ENCODE measurements around the gene FBXW7.

The FBXW7 gene

DNA sequence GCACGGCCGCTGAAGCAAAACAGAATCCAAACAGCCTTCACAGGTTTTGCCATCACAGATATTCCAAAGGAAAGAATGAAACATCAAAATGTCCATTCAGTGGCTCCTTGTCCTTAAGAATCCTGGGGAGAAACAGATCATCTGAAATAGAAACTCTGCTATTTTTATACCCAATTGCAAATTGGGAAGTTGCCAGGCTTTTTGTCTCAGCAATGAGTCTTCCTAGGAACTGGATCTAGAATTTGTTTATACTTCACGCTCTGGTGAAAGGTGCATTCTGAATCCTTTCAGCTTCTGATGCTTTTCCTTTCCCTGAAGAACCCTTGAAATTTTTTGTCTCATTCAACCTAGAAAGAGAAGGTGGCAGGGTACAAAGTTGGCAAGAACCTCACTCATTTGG is 218.9 kb downstream of the FBXW7 start:
- no peak overlapping the region for H3K4me3 ChIP-seq

DNA sequence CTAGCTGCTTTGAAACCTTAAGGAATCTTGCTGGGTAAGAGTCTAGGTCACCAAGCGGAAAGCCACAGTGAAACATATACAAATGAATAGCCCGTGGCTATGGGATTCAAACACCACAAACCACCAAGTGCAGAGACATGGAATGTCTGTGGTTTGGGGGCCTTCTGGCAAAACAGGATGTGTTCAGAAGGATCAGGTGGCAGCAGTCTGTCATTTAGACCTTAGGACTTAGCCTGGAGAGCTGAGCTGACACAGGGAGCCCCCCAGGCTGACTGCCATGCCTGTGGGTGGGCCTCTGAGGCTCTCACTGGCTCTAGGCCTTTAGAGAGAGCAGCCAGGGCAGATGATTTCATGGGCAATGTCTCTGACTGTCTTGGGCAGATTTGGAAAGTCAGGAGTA is 225.6 kb downstream of the FBXW7 start:
- Histone ChIP-seq H3K27ac (peak overlapping the region in 1 of 21 experiments; percentile 5), H3K4me3 (no peak overlapping the region)

More for the DNA sequence above, 218.9 kb downstream of the FBXW7 start:
- no peak overlapping the region for H3K27ac ChIP-seq

DNA sequence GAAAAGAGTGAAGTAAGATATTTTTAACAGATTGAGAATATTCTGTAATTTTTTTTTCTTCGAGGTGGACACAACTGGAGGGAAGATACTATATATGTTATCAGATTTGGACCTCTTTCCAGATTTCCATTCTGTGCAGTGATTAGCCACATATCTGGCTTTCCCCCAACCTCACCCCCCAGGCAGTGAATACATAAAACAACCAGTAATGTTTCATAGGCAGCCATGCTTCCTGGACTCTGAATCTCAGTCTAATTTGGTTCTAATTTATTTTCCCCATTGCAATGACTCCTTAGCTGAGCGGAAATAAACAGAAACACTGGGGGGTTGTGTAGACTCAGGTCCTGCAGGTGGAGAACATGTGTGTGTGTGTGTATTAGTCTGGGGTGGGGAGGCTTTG is 226.5 kb downstream of the FBXW7 start:
- H3K4me3 ChIP-seq: no peak overlapping the region
- no peak overlapping the region for H3K27ac ChIP-seq

DNA sequence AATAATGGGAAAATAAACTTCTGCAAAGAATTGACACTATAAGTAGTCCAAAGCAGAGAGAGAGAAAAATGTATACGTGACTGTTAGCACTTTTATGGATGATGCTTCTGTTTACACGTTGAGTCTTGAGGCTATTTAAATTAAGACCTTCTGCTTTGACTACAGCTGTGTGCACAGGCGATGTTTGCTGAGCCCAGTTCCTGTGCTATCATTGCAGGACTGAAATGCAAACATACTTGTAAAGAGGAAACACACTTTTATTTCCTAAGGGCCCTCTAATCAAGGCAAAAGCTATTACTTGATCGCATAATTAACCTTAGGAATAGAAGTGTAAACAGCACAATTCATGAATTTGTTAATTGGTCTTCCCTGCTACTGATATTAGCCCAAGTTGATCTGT is 226.9 kb downstream of the FBXW7 start:
- Histone ChIP-seq H3K27ac (no peak overlapping the region), H3K4me3 (no peak overlapping the region)

DNA sequence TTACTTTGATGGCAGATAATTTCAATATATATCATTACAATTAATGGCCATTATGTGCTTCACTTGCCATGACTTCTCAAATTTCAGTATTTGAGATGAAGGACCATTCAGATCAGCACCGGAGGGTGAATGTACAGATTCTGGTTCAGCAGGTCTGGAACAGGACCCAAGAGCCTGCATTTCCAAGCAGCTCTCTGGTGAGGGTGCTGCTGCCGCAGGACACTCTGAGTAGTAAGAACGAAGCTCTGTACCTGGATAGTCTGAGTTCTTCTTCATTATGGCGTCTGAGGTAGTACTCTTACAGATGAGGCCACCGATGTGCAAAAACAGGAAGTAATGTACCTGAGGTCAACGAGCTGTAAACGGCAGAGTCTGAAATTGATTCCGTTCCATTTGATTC is 228.2 kb downstream of the FBXW7 start:
- Histone ChIP-seq H3K27ac (no peak overlapping the region), H3K4me3 (no peak overlapping the region)

DNA sequence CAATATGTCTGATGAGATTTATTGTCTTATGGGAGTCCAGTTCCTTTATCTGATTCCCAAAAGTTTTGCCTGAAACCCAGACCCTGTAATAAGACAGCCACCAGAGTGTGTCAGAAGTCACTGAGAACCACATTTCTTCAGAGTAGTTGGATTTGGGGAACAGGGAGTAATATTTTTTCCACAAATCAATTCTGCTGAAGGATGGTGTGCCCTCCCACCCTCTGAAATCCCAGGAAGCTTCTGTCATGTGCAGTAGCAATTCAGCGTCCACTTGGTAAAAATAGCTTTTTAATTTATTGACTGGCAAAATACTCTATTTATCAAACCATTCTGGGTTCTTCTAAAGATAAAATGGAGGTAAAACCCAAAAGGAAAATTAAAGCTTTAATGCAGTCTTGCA is 229.4 kb downstream of the FBXW7 start:
- H3K27ac ChIP-seq: no peak overlapping the region

DNA sequence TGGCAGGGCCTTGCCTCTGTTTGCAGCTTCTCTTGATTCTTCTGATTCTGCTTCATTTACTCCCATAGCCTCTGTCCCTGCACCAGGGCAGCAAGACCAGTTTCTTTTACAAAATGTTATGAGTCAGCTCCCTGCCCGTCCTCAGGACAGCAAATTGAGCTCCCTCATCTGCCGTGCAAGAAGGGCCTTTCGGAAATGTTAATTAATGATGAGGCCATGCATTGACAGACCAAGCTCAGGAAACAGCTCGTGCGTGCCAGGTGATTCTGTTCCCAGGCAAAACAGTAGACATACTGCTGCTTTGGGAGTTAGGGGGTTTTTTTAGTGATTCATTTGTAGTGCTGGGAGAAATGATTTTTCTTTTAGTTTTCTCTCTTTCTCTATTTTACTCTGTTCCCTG is 231.7 kb downstream of the FBXW7 start:
- no peak overlapping the region for H3K4me3 ChIP-seq
- H3K27ac ChIP-seq: no peak overlapping the region

More for the DNA sequence above, 229.4 kb downstream of the FBXW7 start:
- no peak overlapping the region for H3K4me3 ChIP-seq

DNA sequence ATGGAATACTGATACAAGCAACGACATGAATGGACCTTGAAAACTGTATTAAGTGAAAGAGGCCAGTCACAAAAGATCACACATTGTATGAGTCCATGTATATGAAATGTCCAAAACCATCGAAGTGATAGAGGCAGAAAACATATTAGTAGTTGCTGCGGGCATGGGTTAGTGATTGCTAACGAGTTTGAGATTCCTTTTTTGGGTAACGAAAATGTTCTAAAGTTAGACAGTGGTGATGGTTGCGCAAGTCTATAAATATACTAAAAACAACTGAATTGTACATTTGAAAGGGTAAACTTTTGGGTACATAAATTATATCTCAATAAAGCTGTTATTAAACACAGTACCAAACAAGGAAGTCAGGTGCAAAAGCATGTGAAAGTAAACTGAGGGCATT is 234.5 kb downstream of the FBXW7 start:
- Histone ChIP-seq H3K4me3 (no peak overlapping the region), H3K27ac (no peak overlapping the region)

DNA sequence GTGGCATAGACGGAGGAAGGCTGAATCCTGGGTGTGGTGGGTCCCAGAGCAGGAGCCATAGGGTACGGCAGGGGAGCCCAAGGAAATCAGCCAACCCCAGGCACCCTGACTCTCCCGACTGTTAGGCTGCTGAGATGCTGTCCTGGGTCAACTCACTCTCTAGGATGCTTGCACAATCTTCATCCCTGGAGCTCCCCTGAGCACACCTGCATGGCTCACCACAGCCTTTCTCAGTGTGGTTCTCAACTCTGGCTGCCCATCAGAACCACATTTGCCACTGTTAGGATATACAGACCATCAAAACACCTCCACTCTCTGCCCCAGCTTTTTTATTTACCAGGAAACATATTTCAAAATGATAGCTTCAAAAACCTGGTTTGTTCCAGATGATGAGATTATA is 236.3 kb downstream of the FBXW7 start:
- no peak overlapping the region for H3K4me3 ChIP-seq

DNA sequence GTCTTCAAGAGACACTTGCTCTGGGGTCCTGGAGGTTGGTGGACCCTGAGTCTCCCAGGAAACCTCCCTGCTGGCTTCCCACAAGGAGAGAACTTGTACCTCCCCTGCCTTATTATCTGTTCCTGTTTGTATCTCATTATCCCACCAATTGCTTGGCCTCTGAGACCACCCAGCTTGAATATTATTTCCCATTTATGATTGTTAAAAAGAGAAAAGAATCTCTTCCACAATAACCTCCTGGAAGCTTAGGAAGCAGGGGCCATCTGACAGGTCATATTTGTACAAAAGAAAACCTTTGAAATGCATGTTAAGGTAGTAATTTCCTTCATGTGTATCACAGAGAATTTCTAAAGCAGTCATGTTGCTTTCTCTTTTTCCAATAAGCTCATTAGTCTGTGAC is 239.5 kb downstream of the FBXW7 start:
- H3K27ac ChIP-seq: no peak overlapping the region
- no peak overlapping the region for H3K4me3 ChIP-seq

More for the DNA sequence above, 236.3 kb downstream of the FBXW7 start:
- no peak overlapping the region for H3K27ac ChIP-seq

DNA sequence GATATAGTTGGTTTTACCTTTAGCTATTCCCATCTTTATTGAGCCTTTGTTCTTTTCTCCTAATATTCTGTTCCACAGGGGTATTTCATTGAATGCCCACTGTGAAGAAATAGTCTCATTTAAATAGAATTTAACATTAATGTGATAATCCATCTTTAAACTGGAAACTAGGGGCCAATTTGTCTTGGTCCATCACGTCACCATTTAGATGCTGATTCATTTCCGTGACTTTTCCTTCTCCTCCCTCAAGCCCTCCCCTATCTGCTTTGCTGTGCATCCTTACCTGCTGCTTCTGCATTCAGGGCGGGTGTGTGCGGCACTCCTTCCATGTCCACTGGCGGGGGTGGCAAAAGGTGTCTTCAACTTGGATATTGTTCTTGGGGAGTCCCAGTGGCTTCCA is 241.1 kb downstream of the FBXW7 start:
- Histone ChIP-seq H3K27ac (no peak overlapping the region), H3K4me3 (no peak overlapping the region)

DNA sequence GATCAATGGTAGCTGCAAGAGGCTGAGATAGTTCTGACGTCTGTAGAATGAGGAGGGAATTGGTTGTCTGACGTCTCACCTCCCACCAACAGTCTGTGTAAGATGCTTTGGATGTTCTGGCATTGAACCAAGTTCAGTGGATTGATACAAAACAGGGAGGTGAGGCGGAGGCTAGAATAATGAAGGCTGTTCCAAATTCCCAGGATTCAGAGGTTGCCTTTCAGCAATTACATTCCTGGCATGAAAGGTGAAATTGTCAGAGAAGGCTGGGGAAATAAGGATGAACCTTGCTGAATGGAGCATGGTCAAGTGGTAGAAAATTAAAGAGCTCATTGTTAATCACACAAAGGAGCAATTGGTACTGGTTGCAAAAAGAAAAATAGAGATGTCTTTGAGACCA is 241.6 kb downstream of the FBXW7 start:
- no peak overlapping the region for H3K4me3 ChIP-seq

DNA sequence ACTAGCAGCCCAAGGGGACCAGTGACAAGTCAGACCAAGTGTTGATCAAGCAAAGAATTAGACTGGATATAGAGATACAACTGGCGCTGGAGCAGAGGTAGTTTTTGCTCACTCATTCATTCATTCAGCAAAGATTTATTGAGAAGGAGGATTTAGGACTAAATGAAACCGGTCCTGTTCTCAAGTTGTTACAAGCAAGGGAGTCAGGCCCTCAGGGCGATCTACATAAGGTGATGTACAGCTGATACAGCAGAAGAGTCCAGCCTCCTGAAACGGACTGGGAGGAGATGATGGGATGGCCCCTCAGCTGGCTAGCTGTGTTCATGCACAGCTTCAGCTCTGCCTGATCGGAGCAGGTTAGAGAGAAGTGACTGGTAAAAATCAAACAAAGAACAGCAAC is 242.4 kb downstream of the FBXW7 start:
- no peak overlapping the region for H3K4me3 ChIP-seq

More for the DNA sequence above, 241.6 kb downstream of the FBXW7 start:
- H3K27ac ChIP-seq: no peak overlapping the region

DNA sequence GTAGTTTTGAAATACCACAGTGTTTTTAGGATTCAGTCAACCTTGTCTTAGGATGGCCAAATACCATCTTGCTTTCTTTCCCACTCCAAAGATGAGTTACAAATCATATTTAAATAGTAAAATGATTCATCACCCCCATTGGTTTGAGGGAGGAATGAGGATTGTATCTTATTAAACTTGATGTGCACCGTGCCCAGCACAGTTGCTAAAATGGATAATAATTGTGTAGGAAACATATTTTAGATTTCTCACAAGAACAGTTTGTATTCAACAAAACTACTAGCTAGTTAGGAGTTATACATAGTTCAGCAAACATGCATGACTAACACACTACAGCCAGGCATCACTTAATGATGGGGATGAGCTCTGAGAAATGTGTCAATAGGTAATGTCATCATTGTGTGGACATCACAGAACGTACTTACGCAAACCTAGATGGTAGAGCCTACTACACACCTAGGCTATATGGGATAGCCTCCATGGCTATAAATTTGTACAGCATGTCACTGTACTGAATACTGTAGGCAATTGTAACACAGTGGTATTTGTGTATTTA is 245.4 kb downstream of the FBXW7 start:
- Histone ChIP-seq H3K4me3 (no peak overlapping the region), H3K27ac (no peak overlapping the region)

More for the DNA sequence above, 242.4 kb downstream of the FBXW7 start:
- no peak overlapping the region for H3K27ac ChIP-seq

DNA sequence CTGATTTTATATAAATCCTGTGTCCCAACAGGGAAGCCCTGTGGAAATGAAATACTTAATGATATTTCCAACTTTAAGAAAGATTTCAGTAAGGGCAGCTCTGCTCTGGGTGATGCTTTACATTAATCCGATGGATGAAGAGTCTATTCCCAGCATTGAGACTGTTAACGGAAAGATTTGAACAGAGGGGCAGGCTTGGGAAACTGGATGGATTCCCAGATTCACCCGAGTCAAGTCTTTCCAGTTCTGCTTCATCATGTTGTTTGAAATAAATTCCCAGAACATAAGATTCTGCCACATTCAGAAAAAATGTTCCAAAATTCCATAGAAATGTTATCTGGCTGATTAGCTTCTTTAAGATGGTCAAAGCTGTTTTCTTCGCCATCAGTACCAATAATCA is 246.0 kb downstream of the FBXW7 start:
- Histone ChIP-seq H3K27ac (peak overlapping the region in 1 of 21 experiments; percentile 25), H3K4me3 (no peak overlapping the region)

DNA sequence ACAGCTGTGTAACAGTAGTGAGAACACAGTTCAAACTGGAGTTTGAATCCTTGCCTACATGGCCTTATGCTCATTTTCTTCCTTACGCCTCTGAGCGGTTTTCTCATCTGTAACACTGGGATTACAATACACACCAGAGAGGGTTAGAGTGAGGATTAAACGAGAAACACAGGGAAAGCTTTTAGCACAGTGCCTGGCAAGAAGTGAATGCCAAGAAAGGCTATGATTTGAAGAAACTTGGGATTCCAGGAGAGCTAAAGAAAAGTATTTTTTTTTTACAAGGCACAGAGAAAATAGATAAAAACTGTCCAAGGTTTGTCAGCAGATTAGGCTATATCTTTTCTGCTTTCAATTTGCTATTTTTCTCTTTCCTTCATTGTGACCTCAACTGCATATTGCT is 246.4 kb downstream of the FBXW7 start:
- Histone ChIP-seq H3K4me3 (no peak overlapping the region), H3K27ac (peak overlapping the region in 2 of 21 experiments; percentile 25 to 59)

DNA sequence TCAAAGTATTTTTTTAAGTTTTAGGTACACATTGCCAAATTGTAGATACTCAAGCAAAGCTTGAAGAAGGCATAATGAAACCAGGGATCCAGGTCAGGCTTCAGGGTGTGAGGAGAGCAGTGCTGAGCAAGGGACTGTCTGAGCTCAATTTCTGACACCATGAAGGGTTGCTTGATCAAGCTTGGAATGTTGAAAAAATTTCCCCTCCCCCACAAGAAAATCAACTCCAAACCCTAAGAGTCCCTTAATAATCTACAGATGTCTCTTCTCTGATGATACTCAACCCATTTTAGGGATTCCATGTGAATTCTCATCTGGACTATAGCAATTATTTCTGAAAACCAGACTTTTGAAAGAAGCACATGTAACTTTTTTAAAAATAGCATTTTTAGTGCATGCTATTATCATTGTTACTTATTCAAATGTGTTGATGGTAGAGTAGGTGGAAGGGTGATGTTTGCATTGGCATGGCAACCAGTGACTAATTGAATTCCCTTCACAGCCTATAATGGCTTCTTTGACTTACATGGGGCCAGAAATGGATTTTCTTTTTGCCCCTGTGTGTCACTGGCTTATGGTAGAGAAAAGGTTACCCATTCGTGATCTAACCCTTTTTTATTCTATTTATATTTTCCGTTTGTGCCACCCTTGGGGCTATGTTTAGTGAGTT is 252.0 kb downstream of the FBXW7 start:
- Histone ChIP-seq H3K27ac (no peak overlapping the region), H3K4me3 (no peak overlapping the region)

DNA sequence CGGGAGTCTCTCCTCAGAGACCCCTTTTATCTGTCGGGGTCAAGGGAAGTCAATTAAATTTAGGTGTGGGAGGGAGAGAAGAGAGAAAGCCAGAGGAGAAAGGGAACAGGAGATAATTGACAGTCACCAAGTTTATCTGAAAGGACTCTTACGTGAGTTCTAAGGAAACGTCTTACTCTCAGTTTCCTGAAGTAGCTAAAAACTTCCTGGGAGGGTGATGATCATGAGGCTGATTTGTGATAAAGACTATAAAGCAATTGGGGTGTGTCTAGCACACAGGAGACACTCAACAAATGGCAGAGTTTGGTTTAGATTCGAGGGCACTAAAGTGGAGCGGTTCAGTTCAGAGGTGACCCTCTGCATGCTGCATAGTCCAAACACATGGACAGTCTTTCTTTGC is 254.1 kb downstream of the FBXW7 start:
- H3K4me3 ChIP-seq: no peak overlapping the region
- no peak overlapping the region for H3K27ac ChIP-seq

DNA sequence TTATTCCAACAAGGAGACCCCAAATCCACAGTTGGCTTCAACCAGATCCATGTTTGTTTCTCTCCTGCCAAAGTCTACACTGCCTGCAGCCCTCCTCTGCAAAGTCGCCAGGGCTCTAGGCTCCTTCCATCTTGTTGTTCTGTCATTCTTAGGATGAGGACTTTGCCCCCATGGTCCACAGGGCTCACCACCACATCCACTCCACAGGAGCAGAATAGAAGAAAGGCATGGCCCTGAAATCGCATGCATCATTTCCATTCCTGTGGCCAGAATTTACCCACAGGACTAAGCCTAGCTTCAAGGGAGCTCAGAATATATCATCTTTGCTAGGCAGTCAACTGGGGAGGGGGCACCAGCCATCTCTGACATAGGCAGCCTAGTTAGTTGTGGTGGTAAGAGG is 254.7 kb downstream of the FBXW7 start:
- H3K4me3 ChIP-seq: no peak overlapping the region

DNA sequence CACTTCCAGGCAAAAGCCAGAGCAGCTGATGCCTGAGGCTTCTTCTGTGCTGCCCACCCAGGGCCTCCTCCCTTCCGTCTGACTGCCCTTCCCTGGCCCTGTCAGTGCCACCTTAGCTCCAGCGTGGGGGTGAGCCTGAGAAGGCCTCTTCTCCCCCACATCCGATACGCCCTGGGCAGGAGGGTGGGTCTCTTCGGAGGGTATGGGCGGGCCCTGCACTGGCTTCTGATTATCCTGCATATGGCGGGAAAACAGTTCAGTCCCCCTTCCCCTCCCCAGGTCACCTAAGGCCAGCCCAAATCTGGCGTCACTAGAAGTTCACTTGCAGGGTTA is 256.7 kb downstream of the FBXW7 start:
- H3K27ac ChIP-seq: peak overlapping the region in 5 of 21 experiments; percentile 14 to 58 (median 35)
- H3K4me3 ChIP-seq: no peak overlapping the region

More for the DNA sequence above, 254.7 kb downstream of the FBXW7 start:
- no peak overlapping the region for H3K27ac ChIP-seq

DNA sequence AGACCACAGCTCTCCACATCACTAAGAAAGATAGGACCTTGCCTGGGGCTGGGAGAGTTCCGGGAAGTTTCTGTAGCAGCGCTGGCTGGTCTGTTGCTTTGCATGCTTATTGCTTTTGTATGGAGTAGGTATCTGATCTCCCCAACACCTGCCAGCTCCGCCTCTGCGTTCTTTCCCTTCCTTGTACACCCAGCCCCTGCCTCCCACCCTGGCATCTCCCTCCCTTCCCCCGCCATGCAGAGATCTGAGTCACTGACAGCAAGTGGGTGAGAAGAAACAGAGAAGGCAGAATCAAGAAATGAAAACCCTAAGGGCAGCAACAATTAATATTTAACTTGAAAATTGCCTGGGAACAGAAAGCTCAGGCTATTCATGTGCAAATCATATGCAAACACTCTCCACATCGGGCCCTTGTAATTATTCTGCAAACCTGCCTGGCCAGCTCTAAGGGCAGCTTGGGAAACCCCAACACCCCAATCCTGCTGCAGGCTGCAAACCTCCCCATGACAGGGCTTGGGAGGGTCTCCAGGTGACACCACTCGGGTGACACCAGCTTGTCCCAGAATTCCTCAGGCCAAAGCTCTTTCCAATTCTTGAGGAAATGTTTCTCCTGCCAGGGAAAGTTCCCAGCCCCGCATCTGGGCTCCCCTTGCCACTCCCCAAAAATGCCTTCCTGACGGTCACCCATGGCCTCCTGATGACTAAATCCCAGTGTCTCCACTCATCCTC is 257.2 kb downstream of the FBXW7 start:
- Histone ChIP-seq H3K27ac (peak overlapping the region in 6 of 21 experiments; percentile 0 to 58 (median 30)), H3K4me3 (no peak overlapping the region)

Data from skin epidermis (tissue), 12 donors.